GM19438 (cell line): ENCODE measurements around the gene RPUSD2.
A peak's percentile ranks its signal among the peaks of the same experiment; 100 is the strongest.

Experiments used
- ATAC-seq: cut with Tn5 transposase; IDR thresholded peaks from one replicate; pipeline ENCODE4 v1.9.1; 2021; ENCODE audit warnings: low read depth; ENCODE audit not compliant: unreplicated experiment

Gene RPUSD2, protein sequence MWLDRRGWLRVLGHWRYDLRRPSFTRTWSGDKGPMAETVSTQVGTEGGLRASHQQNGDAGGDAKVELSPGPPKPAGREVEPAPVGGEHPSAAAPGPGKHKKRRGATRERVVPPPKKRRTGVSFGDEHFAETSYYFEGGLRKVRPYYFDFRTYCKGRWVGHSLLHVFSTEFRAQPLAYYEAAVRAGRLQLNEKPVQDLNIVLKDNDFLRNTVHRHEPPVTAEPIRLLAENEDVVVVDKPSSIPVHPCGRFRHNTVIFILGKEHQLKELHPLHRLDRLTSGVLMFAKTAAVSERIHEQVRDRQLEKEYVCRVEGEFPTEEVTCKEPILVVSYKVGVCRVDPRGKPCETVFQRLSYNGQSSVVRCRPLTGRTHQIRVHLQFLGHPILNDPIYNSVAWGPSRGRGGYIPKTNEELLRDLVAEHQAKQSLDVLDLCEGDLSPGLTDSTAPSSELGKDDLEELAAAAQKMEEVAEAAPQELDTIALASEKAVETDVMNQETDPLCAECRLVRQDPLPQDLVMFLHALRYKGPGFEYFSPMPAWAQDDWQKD

DNA sequence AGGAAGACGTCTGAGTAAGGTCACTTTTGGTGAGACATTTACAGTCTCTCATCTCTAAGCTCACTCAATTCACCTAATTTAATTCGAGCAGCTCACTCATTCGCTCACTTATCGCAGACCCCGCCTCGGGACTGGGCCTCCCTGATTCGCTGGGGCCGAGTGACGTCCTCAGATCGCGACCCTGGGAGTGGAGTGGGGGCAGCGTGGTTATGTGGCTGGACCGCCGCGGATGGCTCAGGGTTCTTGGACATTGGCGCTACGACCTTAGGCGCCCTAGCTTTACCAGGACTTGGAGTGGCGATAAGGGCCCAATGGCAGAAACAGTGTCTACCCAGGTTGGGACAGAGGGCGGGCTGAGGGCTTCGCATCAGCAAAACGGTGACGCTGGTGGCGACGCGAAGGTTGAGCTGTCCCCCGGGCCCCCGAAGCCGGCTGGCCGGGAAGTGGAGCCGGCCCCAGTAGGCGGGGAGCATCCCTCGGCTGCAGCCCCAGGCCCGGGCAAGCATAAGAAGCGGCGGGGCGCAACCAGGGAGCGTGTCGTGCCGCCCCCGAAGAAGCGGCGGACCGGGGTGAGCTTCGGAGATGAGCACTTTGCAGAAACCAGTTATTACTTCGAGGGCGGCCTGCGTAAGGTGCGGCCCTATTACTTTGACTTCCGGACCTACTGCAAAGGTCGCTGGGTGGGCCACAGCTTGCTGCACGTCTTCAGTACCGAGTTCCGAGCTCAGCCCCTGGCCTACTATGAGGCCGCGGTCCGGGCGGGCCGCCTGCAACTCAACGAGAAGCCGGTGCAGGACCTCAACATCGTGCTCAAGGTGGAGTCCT is at the start of gene RPUSD2:
TSS of gene RPUSD2 (plus strand) at position 171 of the 825 bp plus-strand sequence. CDS start at position 210, 39 bp downstream.
- ATAC-seq: peak; percentile 43

DNA sequence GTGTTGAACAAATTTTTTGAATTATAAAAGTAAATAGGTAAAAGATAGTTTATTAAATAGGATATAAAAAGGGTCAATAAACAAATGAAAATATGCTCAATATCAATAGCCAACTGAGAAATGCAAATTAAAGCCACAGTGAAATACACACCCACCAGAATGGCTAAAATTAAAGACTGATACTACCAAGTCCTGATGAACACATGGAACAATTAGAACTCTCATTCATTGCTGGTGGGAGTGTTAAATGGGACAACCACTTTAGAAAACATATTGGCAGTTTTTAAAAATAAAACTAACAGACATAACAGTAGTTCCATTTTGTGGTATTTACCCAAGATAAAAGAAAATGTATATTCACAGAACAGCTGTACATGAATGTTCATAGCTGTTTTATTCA is 45.5 kb upstream of the RPUSD2 start:
- no peak for ATAC-seq

DNA sequence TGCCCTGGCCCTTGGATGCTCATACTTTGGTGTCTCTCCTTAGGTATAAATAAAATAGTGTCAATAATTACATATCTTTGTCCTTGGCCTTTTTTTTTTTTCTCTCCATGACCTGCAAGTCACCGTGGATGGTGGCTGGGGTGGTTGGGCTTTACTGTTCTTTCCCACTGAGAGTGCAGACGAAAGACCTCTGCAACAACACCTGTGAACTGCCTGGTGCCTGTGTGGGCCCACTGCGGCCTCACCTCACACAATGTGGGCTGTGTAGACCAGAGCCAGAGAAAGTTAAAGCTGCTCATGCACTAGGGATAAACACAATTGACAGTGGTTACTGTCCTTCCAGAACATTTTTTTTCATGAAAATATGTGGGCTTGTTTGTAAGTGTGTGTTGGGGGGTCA is 43.2 kb upstream of the RPUSD2 start:
- ATAC-seq: no peak

DNA sequence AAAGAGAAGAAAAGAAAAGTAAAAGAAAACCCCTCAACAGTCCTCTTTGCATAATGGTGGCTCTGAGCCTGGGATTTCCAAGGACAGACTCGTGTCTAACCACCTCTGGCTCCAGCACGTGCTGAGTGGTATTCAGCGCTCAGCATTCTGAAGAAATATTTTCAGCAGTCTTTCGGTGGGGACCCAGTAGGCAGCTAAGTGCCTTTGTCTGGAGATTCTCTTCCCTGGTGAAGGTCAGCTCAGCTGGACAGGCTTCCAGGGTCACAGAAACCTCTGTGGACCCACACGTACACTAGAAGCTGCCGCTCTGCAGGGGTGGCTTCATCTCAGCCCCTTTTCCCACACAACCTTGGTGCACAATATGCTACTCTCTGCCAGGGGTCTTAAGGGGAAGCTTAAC is 40.3 kb upstream of the RPUSD2 start:
- no peak for ATAC-seq

DNA sequence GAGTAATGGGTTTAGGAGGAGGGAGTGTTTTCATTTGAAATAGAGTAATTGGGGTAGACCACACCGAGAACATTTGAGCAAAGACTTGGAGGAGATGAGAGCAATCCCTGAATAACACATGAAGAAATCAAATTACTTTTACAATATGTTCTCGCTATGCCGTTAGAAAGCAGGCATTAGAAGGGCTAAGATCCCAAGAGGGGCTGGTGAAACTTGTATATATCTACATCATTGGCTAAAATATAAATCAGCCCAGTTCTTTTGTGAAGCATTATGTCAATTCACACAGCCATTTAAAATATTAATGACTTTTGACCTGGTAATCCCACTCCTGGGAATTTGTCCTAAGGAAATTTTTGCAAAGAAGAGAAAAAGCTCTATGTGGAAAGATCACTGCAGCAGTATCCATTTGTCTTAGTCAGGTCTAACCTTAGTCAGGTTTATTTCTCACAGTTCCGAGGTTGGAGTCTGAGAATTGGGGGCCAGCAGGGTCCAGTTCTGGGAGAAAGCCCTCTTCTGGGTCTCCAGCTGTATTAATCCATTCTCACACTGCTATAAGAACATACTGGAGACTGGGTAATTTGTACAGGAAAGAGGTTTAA is 35.2 kb upstream of the RPUSD2 start:
- no peak for ATAC-seq

DNA sequence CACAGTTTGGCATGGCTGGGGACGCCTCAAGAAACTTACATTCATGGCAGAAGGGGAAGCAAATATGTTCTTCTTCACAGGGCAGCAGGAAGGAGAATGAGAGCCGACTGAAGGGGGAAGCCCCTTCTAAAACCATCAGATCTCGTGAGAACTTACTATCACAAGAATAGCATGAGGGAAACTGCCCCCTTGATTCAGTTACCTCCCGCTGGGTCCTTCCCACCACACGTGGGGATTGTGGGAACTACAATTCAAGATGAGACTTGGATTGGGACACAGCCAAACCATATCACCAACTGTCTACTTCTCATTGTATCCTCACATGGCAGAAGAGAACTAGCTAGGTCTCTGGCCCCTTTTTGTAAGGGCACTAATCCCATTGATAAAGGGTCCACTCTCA is 34.7 kb upstream of the RPUSD2 start:
- no peak for ATAC-seq

DNA sequence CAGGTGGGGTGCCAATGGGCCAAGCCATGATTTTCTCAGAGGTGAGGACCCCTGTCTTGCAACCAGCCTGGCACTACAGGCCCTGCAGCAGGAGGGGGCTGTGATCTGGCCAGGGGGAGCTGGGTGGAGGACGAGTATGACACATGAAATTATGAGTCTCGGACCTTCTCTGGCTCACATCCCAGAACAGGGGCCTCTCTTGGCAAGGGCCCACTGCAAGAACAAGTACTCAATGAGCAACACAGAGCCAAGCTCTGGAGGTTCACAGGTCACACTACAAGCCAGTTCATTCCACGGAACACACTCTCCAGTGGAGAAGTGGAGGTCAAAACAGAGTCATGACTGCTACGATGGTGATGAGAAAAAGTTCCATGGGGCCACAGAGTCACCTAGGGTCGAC is 32.6 kb upstream of the RPUSD2 start:
- ATAC-seq: no peak

DNA sequence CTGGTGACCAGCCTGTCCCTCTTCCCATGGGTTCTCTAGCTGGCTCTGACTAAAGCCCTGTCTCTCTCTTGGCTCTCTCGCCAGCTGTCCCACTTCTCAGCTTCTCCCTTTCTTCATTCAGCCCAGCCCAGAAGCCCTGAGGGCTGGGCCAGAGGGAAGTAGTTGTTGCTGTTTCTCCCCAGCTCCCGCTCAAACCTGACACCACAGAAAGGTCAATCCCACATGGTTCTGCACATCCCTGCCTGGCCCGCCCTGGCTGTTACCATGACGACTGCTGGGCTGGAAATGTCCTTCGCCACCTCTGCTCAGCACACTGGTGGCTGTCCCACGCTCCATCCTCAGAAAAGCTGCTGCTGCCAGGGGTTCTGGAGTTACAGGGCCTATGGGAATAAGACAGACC is 30.1 kb upstream of the RPUSD2 start:
- ATAC-seq: no peak

DNA sequence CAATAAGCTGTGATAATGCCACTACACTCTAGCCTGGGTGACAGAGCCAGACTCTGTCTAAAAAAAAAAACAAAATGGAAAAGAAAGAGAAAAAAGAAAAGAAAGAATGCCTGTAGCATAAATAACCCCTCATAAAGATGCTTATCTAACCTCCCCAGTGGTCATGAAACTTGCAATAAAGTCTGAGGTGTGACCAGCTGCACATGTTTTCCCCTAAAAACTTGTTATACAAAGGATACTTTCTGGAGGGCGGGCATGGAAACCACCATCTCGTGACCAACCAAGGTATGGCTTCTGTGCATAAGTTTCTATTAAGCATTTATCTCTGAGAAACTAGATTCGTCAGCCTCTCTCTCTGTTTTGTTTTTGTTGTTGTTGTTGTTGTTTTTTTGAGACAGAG is 26.0 kb upstream of the RPUSD2 start:
- no peak for ATAC-seq

DNA sequence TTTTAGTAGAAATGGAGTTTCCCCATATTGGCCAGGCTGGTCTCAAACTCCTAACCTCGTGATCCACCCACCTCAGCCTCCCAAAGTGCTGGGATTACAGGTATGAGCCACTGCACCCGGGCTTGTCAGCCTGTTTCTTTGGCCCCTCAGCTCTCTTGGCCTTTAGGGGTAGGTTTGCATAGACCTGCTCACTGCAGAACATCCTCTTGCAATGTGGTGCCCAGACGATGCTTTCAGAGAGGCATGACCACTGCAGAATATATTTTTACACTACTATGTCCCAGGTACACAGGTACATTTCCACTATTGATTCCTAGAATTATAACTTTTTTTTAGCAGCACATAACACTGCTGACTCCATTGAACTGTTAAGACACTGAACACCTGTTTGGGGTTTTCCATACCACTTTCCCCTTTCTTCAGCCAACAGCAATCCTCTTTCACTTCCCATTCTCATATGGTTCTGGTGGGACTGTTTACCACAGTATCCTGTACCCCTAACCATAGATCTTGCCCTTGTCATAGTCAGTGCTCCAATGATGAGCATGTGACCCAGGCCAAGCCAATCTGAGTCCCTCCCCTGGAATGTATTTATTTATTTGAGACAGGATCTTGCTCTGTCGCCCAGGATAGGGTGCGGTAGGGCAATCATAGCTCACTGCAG is 25.3 kb upstream of the RPUSD2 start:
- ATAC-seq: peak; percentile 78

DNA sequence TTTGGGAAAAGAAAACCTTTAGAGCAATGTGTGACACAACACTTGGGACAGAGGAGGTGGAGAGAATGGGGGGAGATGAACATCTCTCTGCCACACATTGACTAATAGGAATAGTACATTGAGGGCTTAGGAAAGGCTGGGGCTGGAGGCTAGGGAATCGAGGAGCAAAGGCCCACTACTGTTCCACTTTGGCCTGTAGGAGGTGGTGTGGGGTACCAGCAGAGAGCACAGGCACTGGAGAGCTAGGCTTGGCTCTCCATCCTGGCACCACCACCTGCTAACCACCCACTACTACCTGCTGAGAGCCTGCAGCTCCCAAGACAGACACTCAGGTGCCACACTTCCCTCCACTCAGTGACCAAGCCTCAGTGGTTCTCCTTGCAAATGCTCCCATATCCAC is 23.6 kb upstream of the RPUSD2 start:
- no peak for ATAC-seq

DNA sequence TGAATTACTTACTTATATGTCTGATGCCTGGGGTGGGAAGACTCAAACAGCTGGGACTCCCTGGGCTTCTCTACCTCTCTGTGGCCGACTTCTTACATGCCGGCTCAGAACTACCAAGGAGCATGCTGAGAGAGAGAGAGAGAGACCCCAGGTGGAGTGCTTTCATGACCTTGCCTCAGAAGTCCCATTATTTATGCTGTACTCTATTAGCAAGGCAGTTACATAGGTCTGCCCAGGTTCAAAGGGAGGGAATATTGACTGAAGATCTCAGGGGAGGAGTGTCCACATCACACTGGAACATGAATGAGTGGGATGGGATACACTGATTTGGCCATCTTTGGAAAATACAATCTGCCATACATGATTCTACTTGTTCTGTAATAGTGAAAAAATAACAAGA is 20.5 kb upstream of the RPUSD2 start:
- ATAC-seq: no peak

DNA sequence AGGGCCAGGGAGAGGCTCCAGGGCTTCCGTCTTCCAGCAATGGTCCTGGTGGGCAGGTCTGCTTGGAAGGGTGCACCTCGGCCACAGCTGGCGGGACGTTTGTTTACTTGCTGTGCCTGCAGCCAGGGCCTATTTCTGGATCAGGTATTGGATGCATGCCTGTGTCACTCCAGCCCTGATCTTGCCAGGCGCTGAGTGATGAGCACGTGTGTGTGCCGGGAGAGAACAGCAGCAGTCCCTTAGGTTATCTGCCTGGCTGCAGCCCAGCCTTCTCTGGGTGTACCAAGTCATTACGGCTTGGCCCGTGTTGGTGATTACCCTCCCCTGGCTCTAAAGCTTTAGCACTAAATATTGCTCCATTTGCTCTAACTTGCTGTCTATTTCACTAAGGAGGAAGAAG is 19.2 kb upstream of the RPUSD2 start:
- ATAC-seq: no peak

DNA sequence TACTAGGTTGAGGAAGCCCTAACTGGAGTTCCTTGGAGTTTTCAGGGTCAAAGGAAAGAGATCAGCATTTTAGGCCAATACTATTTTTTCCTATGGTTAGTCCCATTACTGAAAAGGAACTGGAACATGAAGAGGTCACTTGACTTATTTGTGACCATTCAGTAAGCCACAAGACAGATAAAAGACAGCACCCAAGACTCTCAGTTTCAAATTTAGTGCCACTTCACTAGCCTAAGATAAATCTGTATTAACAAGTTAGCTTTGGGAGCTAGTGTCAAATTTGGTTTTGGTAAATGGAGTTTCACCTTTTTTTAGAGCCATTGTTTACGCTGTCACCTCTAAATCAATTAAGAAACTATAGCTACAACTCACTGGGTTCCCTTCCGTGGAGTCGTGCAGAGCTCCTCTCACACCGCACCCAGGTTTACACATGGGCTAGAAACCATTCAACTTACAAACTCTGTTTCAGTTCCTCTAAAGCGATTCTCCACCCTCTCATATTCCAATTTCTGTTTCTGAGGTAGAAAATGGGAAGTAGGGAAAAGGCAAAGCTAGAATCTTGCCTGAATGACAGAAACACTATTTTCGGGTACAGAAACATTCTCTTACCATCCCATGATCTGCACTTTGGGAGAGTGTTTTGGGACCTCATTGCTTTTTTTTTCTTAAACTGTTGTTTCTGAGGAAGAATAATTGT is 18.6 kb upstream of the RPUSD2 start:
- peak; percentile 75 for ATAC-seq

DNA sequence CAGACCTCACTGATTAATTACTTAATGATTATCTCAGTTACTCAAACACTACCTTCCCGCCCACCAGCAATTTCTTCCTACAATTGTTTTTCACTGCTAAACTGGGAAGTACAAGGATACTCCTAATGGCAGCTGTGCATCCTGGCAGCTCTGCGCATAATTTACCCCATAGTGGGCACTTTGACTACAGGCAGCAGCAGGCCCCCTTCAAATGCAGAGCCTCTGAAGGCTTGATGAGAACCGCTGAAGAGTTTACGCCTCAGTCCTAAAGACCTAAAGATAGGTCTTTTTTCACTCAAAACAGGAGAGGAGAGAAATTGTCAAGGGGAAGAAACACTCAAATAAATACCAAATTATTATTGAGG is 15.0 kb upstream of the RPUSD2 start:
- ATAC-seq: no peak

DNA sequence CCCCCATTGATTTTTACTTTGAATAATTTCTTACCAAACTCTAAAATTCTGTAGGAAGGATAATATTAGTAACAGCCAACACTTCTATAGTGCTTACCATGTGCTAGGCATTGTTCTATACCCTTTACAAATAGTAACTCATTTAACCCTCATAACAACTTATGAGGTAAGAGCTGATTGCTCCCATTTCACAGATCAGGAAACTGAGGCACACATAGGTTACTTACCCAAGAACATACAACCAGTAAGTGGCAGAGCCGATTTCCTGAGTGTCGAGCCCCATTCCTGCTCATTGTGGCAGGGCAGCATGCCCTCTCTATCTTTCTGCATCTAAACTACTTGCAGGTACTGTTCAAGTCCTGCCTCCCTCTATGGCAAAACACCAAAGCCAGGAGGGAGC is 13.2 kb upstream of the RPUSD2 start:
- ATAC-seq: no peak

DNA sequence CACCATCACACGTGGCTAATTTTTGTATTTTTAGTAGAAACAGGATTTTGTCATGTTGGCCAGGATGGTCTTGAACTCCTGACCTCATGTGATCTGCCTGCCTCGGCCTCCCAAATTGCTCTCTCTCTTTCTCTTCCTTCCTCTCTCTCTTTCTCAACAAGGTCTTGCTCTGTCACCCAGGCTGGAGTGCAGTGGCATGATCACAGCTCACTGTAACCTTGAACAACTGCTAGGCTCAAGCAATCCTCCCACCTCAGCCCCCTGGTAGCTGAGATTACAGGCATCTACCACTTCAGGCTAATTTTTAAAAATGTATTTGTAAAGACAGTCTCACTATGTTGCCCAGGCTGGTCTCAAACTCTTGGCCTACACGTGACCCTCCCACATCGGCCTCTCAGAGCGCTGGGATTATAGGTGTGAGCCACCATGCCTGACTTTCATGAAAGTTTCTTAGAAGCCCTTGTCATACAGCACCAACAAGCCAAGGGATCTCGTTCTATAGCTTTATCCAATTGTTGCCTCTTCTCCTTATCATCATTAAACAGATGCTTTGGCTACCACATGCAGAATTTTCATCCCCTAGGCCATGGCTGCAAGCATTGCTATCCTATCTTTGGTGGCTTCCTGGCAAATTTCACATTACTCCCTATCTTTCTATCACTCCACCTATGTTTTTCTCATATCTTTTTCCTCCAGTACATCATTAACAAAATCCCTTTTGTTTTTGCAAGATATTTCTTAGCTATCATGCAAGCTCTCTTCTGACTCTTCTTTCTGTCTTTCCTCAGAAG is 10.0 kb upstream of the RPUSD2 start:
- no peak for ATAC-seq

DNA sequence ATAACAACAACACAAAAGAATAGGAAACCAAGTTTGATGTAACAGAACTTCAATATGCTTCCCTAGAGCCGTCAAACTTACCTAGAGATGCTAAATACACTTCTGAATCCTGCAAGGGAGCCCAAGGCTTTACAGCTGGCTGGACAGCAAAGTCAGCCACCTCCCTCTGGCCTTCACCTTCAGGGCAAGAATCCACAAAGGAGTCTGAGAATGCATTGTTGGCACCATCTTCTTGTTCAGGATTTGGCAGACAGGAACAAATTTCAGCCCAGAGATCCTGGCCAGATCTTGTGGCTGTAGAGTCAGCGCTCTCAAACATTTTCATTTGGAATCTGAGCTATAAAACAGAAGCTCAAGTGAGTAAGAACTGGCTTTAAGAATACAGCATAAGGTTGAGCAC is 6.4 kb upstream of the RPUSD2 start:
- ATAC-seq: no peak

DNA sequence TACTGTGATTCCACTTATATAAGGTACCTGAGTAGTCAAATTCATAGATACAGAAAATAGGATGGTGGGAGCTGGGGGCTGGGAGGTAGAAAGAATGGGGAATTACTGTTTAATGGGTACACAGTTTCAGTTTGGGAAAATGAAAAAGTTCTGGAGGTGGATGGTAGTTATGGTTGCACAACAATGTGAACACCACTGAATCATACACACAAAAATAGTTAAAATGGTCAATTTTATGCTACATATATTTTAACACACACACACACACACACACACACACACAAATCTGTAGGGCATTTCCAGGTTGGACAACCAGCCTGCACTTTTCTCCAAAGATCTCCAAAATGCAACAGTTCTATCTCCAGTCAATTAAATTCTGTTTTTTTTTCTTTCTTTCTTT is 5.7 kb upstream of the RPUSD2 start:
- no peak for ATAC-seq
